Osteoblast (primary cell): ENCODE data around the gene DSG3. TPM values are rescaled to one million over a fixed set of nuclear protein-coding genes. Genes with fewer than 3 reads are reported as not detected.

Experiments used
- DNase-seq: peaks from one replicate; pipeline ENCODE4 v3.0.0; 2011; ENCODE audit warnings: low spot score, mixed read lengths; ENCODE audit not compliant: insufficient read length; ENCODE audit errors: missing footprints
- H2AFZ ChIP-seq: 2 replicates; pipeline ENCODE4 v1.6.0; 2011; ENCODE audit warnings: mild to moderate bottlenecking, low read length
- H3K27ac ChIP-seq: 2 replicates; pipeline ENCODE4 v1.5.1; 2011; ENCODE audit warnings: mild to moderate bottlenecking, low read depth, low read length, moderate library complexity
- H3K27me3 ChIP-seq: 2 replicates; pipeline ENCODE4 v1.6.0; 2012; ENCODE audit warnings: mild to moderate bottlenecking, control low read depth, inconsistent platforms, low read length, moderate library complexity; ENCODE audit not compliant: insufficient read depth
- H3K36me3 ChIP-seq: 2 replicates; pipeline ENCODE4 v1.5.1; 2011; ENCODE audit warnings: mild to moderate bottlenecking, low read length, control low read depth, moderate library complexity; ENCODE audit not compliant: insufficient read depth
- H3K4me1 ChIP-seq: 2 replicates; pipeline ENCODE4 v1.5.1; 2011; ENCODE audit warnings: mild to moderate bottlenecking, low read length, control low read depth, moderate library complexity; ENCODE audit not compliant: insufficient read depth
- H3K4me2 ChIP-seq: 2 replicates; pipeline ENCODE4 v1.6.0; 2011; ENCODE audit warnings: mild to moderate bottlenecking, low read length; ENCODE audit not compliant: insufficient read depth
- H3K4me3 ChIP-seq: fragments of 200-600 bp; sonication (generic); 3 replicates; pipeline ENCODE4 v1.5.1; 2012; ENCODE audit warnings: mild to moderate bottlenecking, low read length, inconsistent platforms; ENCODE audit not compliant: insufficient read depth
- H3K79me2 ChIP-seq: 2 replicates; pipeline ENCODE4 v1.6.0; 2012; ENCODE audit warnings: mild to moderate bottlenecking, low read length, control low read depth, inconsistent platforms; ENCODE audit not compliant: insufficient read depth
- H3K9me3 ChIP-seq: 2 replicates; pipeline ENCODE4 v1.5.1; 2011; ENCODE audit warnings: low read depth, low read length, control low read depth
- H4K20me1 ChIP-seq: 2 replicates; pipeline ENCODE4 v1.6.0; 2012; ENCODE audit warnings: mild to moderate bottlenecking, low read length, control low read depth; ENCODE audit not compliant: insufficient read depth
- total RNA-seq: library from RNA; depleted of rRNA; stranded (reverse); fragments of >200 nt; gene quantifications from 2 replicates; pipeline ENCODE4 v1.2.3, GENCODE V29; 2012
- TF ChIP-seq, protein P1 (sequence below): IDR thresholded peaks from 2 replicates; pipeline ENCODE4 v1.5.1; 2011; ENCODE audit warnings: mild to moderate bottlenecking, low read depth, low read length, moderate library complexity; ENCODE audit errors: extremely low read depth

The DSG3 gene
- total RNA-seq, 1 donor, result 1.4 TPM

DNA sequence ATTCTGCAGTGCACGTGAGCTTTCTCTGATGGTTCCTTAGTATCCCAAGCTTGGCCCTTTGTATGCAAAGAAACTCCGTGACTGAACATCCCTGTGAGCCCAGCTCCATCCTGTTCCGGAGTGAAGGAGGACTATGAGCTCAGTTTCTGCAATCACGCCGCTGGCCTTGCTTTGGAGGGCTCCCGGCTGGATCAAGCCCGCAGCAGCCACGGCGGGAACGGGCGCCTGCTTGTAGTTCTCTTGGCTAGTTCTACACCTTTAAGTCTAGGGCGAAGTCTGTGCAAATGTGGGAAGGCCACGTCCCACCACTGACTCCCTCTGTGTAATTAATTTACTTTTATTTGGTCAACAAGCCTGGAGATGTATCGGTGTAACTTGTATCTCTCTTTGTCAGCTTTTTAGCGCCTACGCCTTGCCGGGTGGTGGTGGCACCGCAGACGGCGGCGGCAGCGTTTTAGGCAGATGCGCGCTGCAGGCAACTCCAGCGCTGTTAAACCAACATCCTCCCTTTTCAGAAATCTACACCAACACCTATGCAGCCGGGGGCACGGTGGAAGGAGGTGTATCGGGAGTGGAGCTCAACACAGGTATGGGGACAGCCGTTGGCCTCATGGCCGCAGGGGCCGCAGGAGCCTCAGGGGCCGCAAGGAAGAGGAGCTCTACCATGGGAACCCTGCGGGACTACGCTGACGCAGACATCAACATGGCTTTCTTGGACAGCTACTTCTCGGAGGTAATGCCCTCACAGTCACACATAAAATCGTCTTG, 36.6 kb upstream of the DSG3 start:
- Histone ChIP-seq H3K4me3 (no peak overlapping the region), H4K20me1 (no peaks in the 10 kb centered on the region), H2AFZ (no peak overlapping the region), H3K4me2 (no peak overlapping the region), H3K9me3 (peaks cover 2% of the 10 kb centered on the region), H3K27me3 (no peaks in the 10 kb centered on the region), H3K36me3 (no peaks in the 10 kb centered on the region), H3K79me2 (no peaks in the 10 kb centered on the region), H3K27ac (no peak overlapping the region), H3K4me1 (no peaks in the 10 kb centered on the region)
- TF ChIP-seq, protein P1, sequence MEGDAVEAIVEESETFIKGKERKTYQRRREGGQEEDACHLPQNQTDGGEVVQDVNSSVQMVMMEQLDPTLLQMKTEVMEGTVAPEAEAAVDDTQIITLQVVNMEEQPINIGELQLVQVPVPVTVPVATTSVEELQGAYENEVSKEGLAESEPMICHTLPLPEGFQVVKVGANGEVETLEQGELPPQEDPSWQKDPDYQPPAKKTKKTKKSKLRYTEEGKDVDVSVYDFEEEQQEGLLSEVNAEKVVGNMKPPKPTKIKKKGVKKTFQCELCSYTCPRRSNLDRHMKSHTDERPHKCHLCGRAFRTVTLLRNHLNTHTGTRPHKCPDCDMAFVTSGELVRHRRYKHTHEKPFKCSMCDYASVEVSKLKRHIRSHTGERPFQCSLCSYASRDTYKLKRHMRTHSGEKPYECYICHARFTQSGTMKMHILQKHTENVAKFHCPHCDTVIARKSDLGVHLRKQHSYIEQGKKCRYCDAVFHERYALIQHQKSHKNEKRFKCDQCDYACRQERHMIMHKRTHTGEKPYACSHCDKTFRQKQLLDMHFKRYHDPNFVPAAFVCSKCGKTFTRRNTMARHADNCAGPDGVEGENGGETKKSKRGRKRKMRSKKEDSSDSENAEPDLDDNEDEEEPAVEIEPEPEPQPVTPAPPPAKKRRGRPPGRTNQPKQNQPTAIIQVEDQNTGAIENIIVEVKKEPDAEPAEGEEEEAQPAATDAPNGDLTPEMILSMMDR, result no peak
- no peak for DNase-seq

- no peaks in the 10 kb centered on the region for H3K79me2 ChIP-seq
- DNase-seq, result no peak
- peaks cover 2% of the 10 kb centered on the region for H3K9me3 ChIP-seq
- no peak overlapping the region for H3K4me2 ChIP-seq
- H3K27me3 ChIP-seq, result no peaks in the 10 kb centered on the region
- H4K20me1 ChIP-seq, result no peaks in the 10 kb centered on the region
- H2AFZ ChIP-seq, result no peak overlapping the region
- H3K27ac ChIP-seq, result no peak overlapping the region
- H3K36me3 ChIP-seq, result no peaks in the 10 kb centered on the region
- no peak overlapping the region for H3K4me3 ChIP-seq
- TF ChIP-seq, protein P1, result no peak
- H3K4me1 ChIP-seq, result no peaks in the 10 kb centered on the region
These were observed 34.4 kb upstream of the DSG3 start for GRCh38 chr18:31413137-31413536.

DNA sequence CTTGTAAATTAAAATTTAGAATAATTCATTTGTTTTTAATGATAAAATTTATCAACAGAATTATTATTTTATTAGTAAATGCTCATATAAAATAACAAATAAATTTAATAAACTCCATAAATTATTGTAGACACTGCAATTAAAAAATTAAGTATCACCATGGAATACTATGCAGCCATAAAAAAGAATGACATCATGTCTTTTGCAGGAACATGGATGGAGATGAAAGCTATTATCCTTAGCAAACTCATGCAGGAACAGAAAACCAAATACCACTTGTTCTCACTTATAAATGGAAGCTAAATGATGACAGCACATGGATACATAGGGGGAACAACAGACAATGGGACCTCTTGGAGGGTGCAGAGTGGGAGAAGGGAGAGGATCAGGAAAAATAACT, 29.7 kb upstream of the DSG3 start:
- Histone ChIP-seq H3K4me1 (no peaks in the 10 kb centered on the region), H3K9me3 (peaks cover 2% of the 10 kb centered on the region), H3K4me3 (no peak overlapping the region), H4K20me1 (no peaks in the 10 kb centered on the region), H3K27me3 (no peaks in the 10 kb centered on the region), H2AFZ (no peak overlapping the region), H3K36me3 (no peaks in the 10 kb centered on the region), H3K79me2 (no peaks in the 10 kb centered on the region), H3K27ac (no peak overlapping the region), H3K4me2 (no peak overlapping the region)
- TF ChIP-seq, protein P1, result no peak
- DNase-seq, result no peak

- Histone ChIP-seq H3K9me3 (no peaks in the 10 kb centered on the region), H4K20me1 (no peaks in the 10 kb centered on the region), H2AFZ (no peak overlapping the region), H3K79me2 (no peaks in the 10 kb centered on the region), H3K4me2 (no peak overlapping the region), H3K4me3 (no peak overlapping the region), H3K27me3 (no peaks in the 10 kb centered on the region), H3K4me1 (no peaks in the 10 kb centered on the region), H3K27ac (no peak overlapping the region), H3K36me3 (no peaks in the 10 kb centered on the region)
- TF ChIP-seq, protein P1, result no peak
- DNase-seq, result no peak
These were observed 28.0 kb upstream of the DSG3 start for GRCh38 chr18:31419457-31419932.
